Measurements from ENCODE around the gene ANTKMT.

The ANTKMT gene

GRCh38 chr16:708019-708418, 12.9 kb upstream of the ANTKMT start:
- no peak for TF ChIP-seq CTCF (IDR thresholded peaks at IDR 0.05; ENCODE audit: control insufficient read depth, extremely low read depth, insufficient read depth)
- no peak for DNase-seq (ENCODE audit: low read depth)
- no peak overlapping the region for H3K4me3 ChIP-seq (ENCODE audit: low read depth, low read length)

GRCh38 chr16:708959-709358, 12.0 kb upstream of the ANTKMT start:
- TF ChIP-seq CTCF (IDR thresholded peaks at IDR 0.05; ENCODE audit: control insufficient read depth, extremely low read depth, insufficient read depth), result no peak
- no peak overlapping the region for H3K4me3 ChIP-seq (ENCODE audit: low read depth, low read length)
- no peak for DNase-seq (ENCODE audit: low read depth)

GRCh38 chr16:709566-710499, 11.1 kb upstream of the ANTKMT start:
- H3K4me3 ChIP-seq (ENCODE audit: low read depth, low read length), result no peak overlapping the region
- no peak for TF ChIP-seq CTCF (IDR thresholded peaks at IDR 0.05; ENCODE audit: control insufficient read depth, extremely low read depth, insufficient read depth)
- DNase-seq (ENCODE audit: low read depth), result no peak

GRCh38 chr16:710500-711075, 10.4 kb upstream of the ANTKMT start:
- no peak overlapping the region for H3K4me3 ChIP-seq (ENCODE audit: low read depth, low read length)
- DNase-seq (ENCODE audit: low read depth), result no peak
- TF ChIP-seq CTCF (IDR thresholded peaks at IDR 0.05; ENCODE audit: control insufficient read depth, extremely low read depth, insufficient read depth), result no peak

- TF ChIP-seq CTCF (IDR thresholded peaks at IDR 0.05; ENCODE audit: control insufficient read depth, extremely low read depth, insufficient read depth), result no peak
- H3K4me3 ChIP-seq (ENCODE audit: low read depth, low read length), result no peak overlapping the region
- DNase-seq (ENCODE audit: low read depth), result no peak
These were observed 9.9 kb upstream of the ANTKMT start for GRCh38 chr16:711084-711483.

- TF ChIP-seq CTCF (IDR thresholded peaks at IDR 0.05; ENCODE audit: control insufficient read depth, extremely low read depth, insufficient read depth), result peak; percentile 84
These were observed 9.2 kb upstream of the ANTKMT start for GRCh38 chr16:711548-712320.

More at GRCh38 chr16:711548-712320, 9.2 kb upstream of the ANTKMT start:
- DNase-seq (ENCODE audit: low read depth), result no peak
- no peak overlapping the region for H3K4me3 ChIP-seq (ENCODE audit: low read depth, low read length)

Measured in LNCaP clone FGC (cell line).